A549 (cell line): Measurements from ENCODE around the gene NTRK3.

Source experiments
- BHLHE40 ChIP-seq: IDR thresholded peaks from 2 replicates; pipeline ENCODE4 v1.6.1; 2012; ENCODE audit warnings: low read depth, low read length, inconsistent platforms
- CBX8 ChIP-seq: fragments of 200-600 bp; sonication (generic); IDR thresholded peaks from 2 replicates; pipeline ENCODE4 v1.6.1; 2016
- CHD2 ChIP-seq: fragments of 150-350 bp; IDR thresholded peaks from 2 replicates; pipeline ENCODE4 v1.6.1; 2014; ENCODE audit warnings: low read length; ENCODE audit not compliant: partially characterized antibody
- CTCF ChIP-seq: fragments of >200 bp; sonication (Bioruptor Twin); formaldehyde crosslinking; IDR thresholded peaks from 3 replicates; pipeline ENCODE4 v1.5.1; 2016
- EP300 ChIP-seq, 2 experiments: fragments of >200 bp; sonication (Bioruptor Twin); formaldehyde crosslinking; IDR thresholded peaks; 2 replicates in 1 of 2; 3 replicates in 1 of 2; pipeline ENCODE4 v1.6.1; 2016 to 2017
- MAFK ChIP-seq: fragments of 450-650 bp; IDR thresholded peaks from 2 replicates; pipeline ENCODE4 v1.6.1; 2014; ENCODE audit not compliant: partially characterized antibody
- MAZ ChIP-seq: fragments of 150-350 bp; IDR thresholded peaks from 2 replicates; pipeline ENCODE4 v1.6.1; 2014; ENCODE audit warnings: antibody characterized with exemption, low read depth, low read length, borderline replicate concordance
- NR3C1 ChIP-seq: fragments of >200 bp; sonication (Bioruptor Twin); formaldehyde crosslinking; IDR thresholded peaks from 3 replicates; pipeline ENCODE4 v1.6.1; 2017
- POLR2A ChIP-seq: IDR thresholded peaks from 2 replicates; pipeline ENCODE4 v1.6.1; 2012; ENCODE audit warnings: mild to moderate bottlenecking, low read length
- TF ChIP-seq, protein P1 (sequence below): fragments of 200-600 bp; sonication (generic); IDR thresholded peaks from 2 replicates; pipeline ENCODE4 v1.6.1; 2016; ENCODE audit warnings: antibody characterized with exemption, mild to moderate bottlenecking, moderate library complexity
- TF ChIP-seq, protein P2 (sequence below): fragments of 450-650 bp; IDR thresholded peaks from 2 replicates; pipeline ENCODE4 v1.6.1; 2014; ENCODE audit warnings: antibody characterized with exemption

DNA sequence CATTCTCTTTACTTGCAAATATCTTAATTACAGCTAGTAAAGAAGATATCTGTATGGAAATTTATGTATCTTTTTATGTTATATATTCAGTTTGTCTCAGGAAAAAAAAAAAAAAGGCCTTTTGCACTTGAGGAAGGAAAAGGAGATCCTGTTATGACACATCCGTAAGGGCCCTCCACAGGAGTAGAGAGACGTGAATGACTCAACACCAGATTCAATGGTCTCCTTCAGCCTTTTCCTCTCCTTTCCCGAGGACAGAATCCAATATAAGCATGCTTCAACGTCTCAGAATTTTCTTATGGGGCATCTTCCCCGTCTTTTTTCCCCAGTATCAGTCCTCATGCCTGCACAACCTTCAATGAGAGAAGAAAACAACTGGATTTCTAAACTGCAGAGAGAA lies 340.3 kb downstream of the NTRK3 start:
- no peak for TF ChIP-seq CTCF
- no peak for TF ChIP-seq CBX8
- TF ChIP-seq MAFK = no peak
- no peak for TF ChIP-seq CHD2
- no peak for TF ChIP-seq NR3C1
- no peak for TF ChIP-seq EP300 (IDR thresholded peaks at IDR 0.05)
- no peak for TF ChIP-seq BHLHE40
- TF ChIP-seq POLR2A = no peak
- TF ChIP-seq, protein P1, sequence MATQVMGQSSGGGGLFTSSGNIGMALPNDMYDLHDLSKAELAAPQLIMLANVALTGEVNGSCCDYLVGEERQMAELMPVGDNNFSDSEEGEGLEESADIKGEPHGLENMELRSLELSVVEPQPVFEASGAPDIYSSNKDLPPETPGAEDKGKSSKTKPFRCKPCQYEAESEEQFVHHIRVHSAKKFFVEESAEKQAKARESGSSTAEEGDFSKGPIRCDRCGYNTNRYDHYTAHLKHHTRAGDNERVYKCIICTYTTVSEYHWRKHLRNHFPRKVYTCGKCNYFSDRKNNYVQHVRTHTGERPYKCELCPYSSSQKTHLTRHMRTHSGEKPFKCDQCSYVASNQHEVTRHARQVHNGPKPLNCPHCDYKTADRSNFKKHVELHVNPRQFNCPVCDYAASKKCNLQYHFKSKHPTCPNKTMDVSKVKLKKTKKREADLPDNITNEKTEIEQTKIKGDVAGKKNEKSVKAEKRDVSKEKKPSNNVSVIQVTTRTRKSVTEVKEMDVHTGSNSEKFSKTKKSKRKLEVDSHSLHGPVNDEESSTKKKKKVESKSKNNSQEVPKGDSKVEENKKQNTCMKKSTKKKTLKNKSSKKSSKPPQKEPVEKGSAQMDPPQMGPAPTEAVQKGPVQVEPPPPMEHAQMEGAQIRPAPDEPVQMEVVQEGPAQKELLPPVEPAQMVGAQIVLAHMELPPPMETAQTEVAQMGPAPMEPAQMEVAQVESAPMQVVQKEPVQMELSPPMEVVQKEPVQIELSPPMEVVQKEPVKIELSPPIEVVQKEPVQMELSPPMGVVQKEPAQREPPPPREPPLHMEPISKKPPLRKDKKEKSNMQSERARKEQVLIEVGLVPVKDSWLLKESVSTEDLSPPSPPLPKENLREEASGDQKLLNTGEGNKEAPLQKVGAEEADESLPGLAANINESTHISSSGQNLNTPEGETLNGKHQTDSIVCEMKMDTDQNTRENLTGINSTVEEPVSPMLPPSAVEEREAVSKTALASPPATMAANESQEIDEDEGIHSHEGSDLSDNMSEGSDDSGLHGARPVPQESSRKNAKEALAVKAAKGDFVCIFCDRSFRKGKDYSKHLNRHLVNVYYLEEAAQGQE = no peak
- TF ChIP-seq, protein P2, sequence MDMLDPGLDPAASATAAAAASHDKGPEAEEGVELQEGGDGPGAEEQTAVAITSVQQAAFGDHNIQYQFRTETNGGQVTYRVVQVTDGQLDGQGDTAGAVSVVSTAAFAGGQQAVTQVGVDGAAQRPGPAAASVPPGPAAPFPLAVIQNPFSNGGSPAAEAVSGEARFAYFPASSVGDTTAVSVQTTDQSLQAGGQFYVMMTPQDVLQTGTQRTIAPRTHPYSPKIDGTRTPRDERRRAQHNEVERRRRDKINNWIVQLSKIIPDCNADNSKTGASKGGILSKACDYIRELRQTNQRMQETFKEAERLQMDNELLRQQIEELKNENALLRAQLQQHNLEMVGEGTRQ = no peak
- no peak for TF ChIP-seq MAZ
